Heart right ventricle (tissue), 16 donors: ENCODE results near the gene GPC5. TPM values are rescaled to one million over a fixed set of nuclear protein-coding genes. Genes with fewer than 3 reads are reported as not detected.

Source experiments
- ATAC-seq, 8 donors: fragments of 200-7000 bp; cut with Tn5 transposase; one replicate each; pipeline ENCODE4 v1.9.1; 2020; ENCODE audit warnings: mild to moderate bottlenecking in 8 of 8, moderate library complexity in 8 of 8, moderate number of reproducible peaks in 1 of 8
- DNase-seq, 2 donors: peaks; one replicate each; pipeline ENCODE4 v3.0.0-alpha.2; 2020
- H3K27ac ChIP-seq, 10 donors: fragments of 200-600 bp; sonication (generic) in 2 of 10; one replicate each; pipeline versions ENCODE4 v1.5.0 to v1.8.0; 2020 to 2022; ENCODE audit warnings: mild to moderate bottlenecking in 3 of 10
- H3K27me3 ChIP-seq, 7 donors: fragments of 200-600 bp; one replicate each; pipeline ENCODE4 v1.8.0; 2021 to 2022; ENCODE audit warnings: mild to moderate bottlenecking in 2 of 7
- H3K36me3 ChIP-seq, 9 donors: fragments of 200-600 bp; sonication (generic) in 1 of 9; one replicate each; pipeline versions ENCODE4 v1.5.0 to v1.8.0; 2020 to 2022; ENCODE audit warnings: mild to moderate bottlenecking in 2 of 9
- H3K4me1 ChIP-seq, 9 donors: fragments of 200-600 bp; sonication (generic) in 1 of 9; one replicate each; pipeline versions ENCODE4 v1.5.0 to v1.8.0; 2020 to 2022; ENCODE audit warnings: mild to moderate bottlenecking in 4 of 9
- H3K4me3 ChIP-seq, 10 donors: fragments of 200-600 bp; sonication (generic) in 2 of 10; one replicate each; pipeline versions ENCODE4 v1.5.0 to v1.8.0; 2020 to 2022; ENCODE audit warnings: mild to moderate bottlenecking in 7 of 10, moderate library complexity in 2 of 10
- H3K9me3 ChIP-seq, 11 donors: fragments of 200-600 bp in 10 of 11; sonication (generic) in 2 of 11; one replicate each; pipeline versions ENCODE4 v1.5.0 to v1.8.0; 2013 to 2022; ENCODE audit warnings: mild to moderate bottlenecking in 2 of 11, control low read depth in 1 of 11, moderate library complexity in 1 of 11
- WGBS, 2 donors: extraction: QIAGEN DNeasy Blood & Tissue Kit; methylation state at CpG; one replicate each; pipeline ENCODE4 v1.1.7; 2013; ENCODE audit warnings: inconsistent platforms in 1 of 2; 5-methylcytosine and 5-hydroxymethylcytosine counted together
- intact Hi-C, 10 donors: fragments of 100-400 bp; cut with DNase I; formaldehyde crosslinking; loops; one replicate each; pipeline versions ENCODE4 v1.11.1 to v1.14.2; 2022
- polyA plus RNA-seq, 2 donors: library from polyadenylated mRNA; stranded (reverse); fragments of 200-250 nt; gene quantifications; one replicate each; pipeline ENCODE4 v1.2.3, GENCODE V29; 2013
- total RNA-seq, 10 donors: library from RNA; stranded (reverse); fragmentation: NEBNext Ultra II Directional in 3 of 10; extraction: Animal tissue kit (Norgen Biotek cat#: 25700) in 3 of 10; gene quantifications; one replicate each; pipeline versions ENCODE4 v1.2.1 to v1.2.4, GENCODE V29; 2021 to 2023
- TF ChIP-seq, protein P1 (sequence below), 9 donors: fragments of 200-600 bp; sonication (generic) in 2 of 9; IDR thresholded peaks; one replicate each; pipeline versions ENCODE4 v1.5.0 to v1.8.0; 2021 to 2022; ENCODE audit warnings: antibody characterized with exemption in 9 of 9, mild to moderate bottlenecking in 5 of 9, moderate library complexity in 1 of 9
- donor health status: Arrhythmogenic right ventricular cardiomyopathy.
- donor health status: ischemic (EF 13 %, LVEDD 7.1; RV severe dilation, severe dysfunction).
- donor health status: healthy with polysubstance abuse.
- donor health status: DM: no; HTN: yes; CAD: no.
- donor health status: DM: no; HTN: no; CAD: no.
- donor health status: ischemic (EF 25% LVEDD 6.9; RV normal size, moderate dysfunction).
- donor health status: ischemic (EF 25% LVEDD 5.7; RV mildly dilated, moderate dysfunction).
- donor health status: healthy.
- donor health status: DM: yes; HTN: yes; CAD: no.
- donor health status: Ischemic cardiomyopathy.
- donor health status: ischemic (EF 35%, LVEDD 5.7; RV mildly dilated, moderate dysfunction).
- donor health status: nonischemic (EF 11% LVEDD 7.7; RV severe dilation, severe dysfunction).
- donor health status: DM: yes; HTN: yes; CAD: no.
- donor health status: PGD.
- donor health status: ischemic (EF 29% LVEDD 5.4; RV normal size, mild dysfunction).
- donor health status: nonischemic (EF 23%, LVEDD 6.1; RV moderate dilation, normal function).

Gene GPC5
- total and polyA plus RNA-seq, 12 donors, result 0.01 to 3.5 (median 0.70) TPM; not detected in 1

GRCh38 chr13:91383836-91384235, 14.6 kb upstream of the GPC5 start:
- DNase-seq, result no peak
- 76 to 78% methylated on average over 4 of the region's 4 CpGs for WGBS, 2 donors
- H3K27me3 ChIP-seq, result peaks cover 0 to 10% (median 0%) of the 10 kb centered on the region in 7 donors
- H3K4me1 ChIP-seq, result no peaks in the 10 kb centered on the region
- TF ChIP-seq, protein P1, sequence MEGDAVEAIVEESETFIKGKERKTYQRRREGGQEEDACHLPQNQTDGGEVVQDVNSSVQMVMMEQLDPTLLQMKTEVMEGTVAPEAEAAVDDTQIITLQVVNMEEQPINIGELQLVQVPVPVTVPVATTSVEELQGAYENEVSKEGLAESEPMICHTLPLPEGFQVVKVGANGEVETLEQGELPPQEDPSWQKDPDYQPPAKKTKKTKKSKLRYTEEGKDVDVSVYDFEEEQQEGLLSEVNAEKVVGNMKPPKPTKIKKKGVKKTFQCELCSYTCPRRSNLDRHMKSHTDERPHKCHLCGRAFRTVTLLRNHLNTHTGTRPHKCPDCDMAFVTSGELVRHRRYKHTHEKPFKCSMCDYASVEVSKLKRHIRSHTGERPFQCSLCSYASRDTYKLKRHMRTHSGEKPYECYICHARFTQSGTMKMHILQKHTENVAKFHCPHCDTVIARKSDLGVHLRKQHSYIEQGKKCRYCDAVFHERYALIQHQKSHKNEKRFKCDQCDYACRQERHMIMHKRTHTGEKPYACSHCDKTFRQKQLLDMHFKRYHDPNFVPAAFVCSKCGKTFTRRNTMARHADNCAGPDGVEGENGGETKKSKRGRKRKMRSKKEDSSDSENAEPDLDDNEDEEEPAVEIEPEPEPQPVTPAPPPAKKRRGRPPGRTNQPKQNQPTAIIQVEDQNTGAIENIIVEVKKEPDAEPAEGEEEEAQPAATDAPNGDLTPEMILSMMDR (IDR thresholded peaks at IDR 0.05), result no peak
- no peak overlapping the region for H3K27ac ChIP-seq
- no peak for ATAC-seq
- no peak overlapping the region for H3K4me3 ChIP-seq
- H3K36me3 ChIP-seq, result no peaks in the 10 kb centered on the region
- no peaks in the 10 kb centered on the region for H3K9me3 ChIP-seq
- intact Hi-C loops, result loop anchor here in 4 of 10 donors (5.0 to 10.0 kb wide), 3 partner anchors 338 to 401 kb away; no protein-coding TSS in a partner anchor

- no peak for DNase-seq
- ATAC-seq, result no peak
- Histone ChIP-seq H3K27me3 (peaks cover 0 to 17% (median 8%) of the 10 kb centered on the region in 7 donors), H3K4me1 (no peaks in the 10 kb centered on the region), H3K27ac (no peak overlapping the region), H3K9me3 (no peaks in the 10 kb centered on the region), H3K4me3 (no peak overlapping the region), H3K36me3 (no peaks in the 10 kb centered on the region)
- intact Hi-C loops, result loop anchor here in 5 of 10 donors (5.0 to 10.0 kb wide), 4 partner anchors 337 to 400 kb away; no protein-coding TSS in a partner anchor
- WGBS, 2 donors, result 82 to 86% methylated on average over 2 of the region's 2 CpGs
- TF ChIP-seq, protein P1 (IDR thresholded peaks at IDR 0.05), result no peak
Observed at GRCh38 chr13:91384896-91385295, 13.5 kb upstream of the GPC5 start.

DNA sequence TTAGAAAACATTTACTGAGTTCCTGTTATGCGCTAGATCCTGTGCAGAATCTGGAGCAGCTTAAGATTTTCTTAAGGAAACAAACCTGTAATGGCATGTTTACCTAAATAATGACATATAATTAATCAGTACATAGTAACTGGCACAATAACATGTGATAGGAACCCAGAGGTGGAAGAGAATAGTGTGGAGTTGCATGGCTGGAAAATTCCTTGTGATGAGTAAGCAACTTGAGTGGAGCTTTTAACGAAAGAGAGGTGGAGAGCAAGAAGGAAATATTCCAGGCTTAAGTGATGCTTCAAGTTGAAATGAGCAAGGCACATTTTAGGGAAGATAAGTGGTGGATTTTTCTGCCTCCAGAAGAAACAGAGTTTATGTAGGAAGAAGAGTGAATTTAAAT, 9.2 kb upstream of the GPC5 start:
- TF ChIP-seq, protein P1 (IDR thresholded peaks at IDR 0.05), result no peak
- intact Hi-C loops, result loop anchor here in 3 of 10 donors (5.0 to 10.0 kb wide), 2 partner anchors 338 to 396 kb away; no protein-coding TSS in a partner anchor
- DNase-seq, result no peak
- Histone ChIP-seq H3K27me3 (peaks cover 0 to 52% (median 14%) of the 10 kb centered on the region in 7 donors), H3K27ac (no peak overlapping the region), H3K4me3 (no peak overlapping the region), H3K9me3 (no peaks in the 10 kb centered on the region), H3K36me3 (no peaks in the 10 kb centered on the region), H3K4me1 (no peaks in the 10 kb centered on the region)
- no peak for ATAC-seq
- WGBS, 2 donors, result 82 to 86% methylated on average over 2 of the region's 2 CpGs

DNA sequence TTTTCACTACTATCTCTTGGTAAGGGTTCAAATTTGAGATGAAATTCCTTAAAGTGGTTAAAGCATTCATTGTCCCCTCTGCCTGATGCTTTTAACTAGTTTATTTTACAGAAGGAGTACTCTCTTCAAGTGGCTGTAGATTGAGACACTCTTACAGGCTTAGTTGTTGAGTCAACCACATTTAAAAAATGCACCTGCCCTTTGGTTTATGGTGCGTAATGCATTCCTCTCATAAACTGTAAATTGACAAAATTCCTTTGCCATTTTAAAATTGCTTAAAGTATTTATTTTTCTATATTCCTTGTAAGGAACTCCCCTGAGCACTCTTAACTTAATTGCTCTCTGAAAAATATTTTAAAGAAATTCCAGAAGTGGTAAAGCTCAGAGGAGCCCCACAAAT, 826 bp upstream of the GPC5 start:
- intact Hi-C loops, result no loop called here
- 98 to 100% methylated on average over 1 of the region's 1 CpG for WGBS, 2 donors
- H3K27me3 ChIP-seq, result peaks cover 3 to 89% (median 71%) of the 10 kb centered on the region in 7 donors
- no peaks in the 10 kb centered on the region for H3K36me3 ChIP-seq
- TF ChIP-seq, protein P1 (IDR thresholded peaks at IDR 0.05), result no peak
- no peak for ATAC-seq
- H3K4me1 ChIP-seq, result peaks cover 2 to 18% (median 8%) of the 10 kb centered on the region in 9 donors
- DNase-seq, result no peak
- no peaks in the 10 kb centered on the region for H3K9me3 ChIP-seq
- no peak overlapping the region for H3K27ac ChIP-seq
- no peak overlapping the region for H3K4me3 ChIP-seq
